HEK293 (cell line): ENCODE results near the gene GART.

ENCODE experiments used
- CTCF ChIA-PET: fragments of 350-600 bp; formaldehyde crosslinking; extraction: SDS; loops from one replicate; lab custom pipeline; 2021; ENCODE audit warnings: antibody characterized with exemption; lab: Yijun Ruan, JAX
- POLR2A ChIA-PET: fragments of 300-600 bp; formaldehyde crosslinking; extraction: SDS; loops from one replicate; lab custom pipeline; 2020; ENCODE audit warnings: antibody characterized with exemption, inconsistent platforms; lab: Yijun Ruan, JAX
- H3K27ac ChIP-seq: fragments of 200-500 bp; sonication (Bioruptor generic); 2 replicates; pipeline ENCODE4 v1.5.1; 2014; ENCODE audit warnings: low read depth, low read length, control low read depth, inconsistent platforms; ENCODE audit errors: extremely low read depth
- H3K36me3 ChIP-seq, 2 experiments: fragments of 200-500 bp in 1 of 2; sonication (Bioruptor generic) in 1 of 2; 1 replicate in 1 of 2; 2 replicates in 1 of 2; pipeline ENCODE4 v1.5.1; 2014 to 2017; ENCODE audit warnings: inconsistent platforms in 2 of 2, low read length in 2 of 2; ENCODE audit not compliant: control insufficient read depth in 2 of 2, insufficient read depth in 1 of 2
- H3K4me1 ChIP-seq: fragments of 200-500 bp; sonication (Bioruptor generic); 2 replicates; pipeline ENCODE4 v1.5.1; 2014; ENCODE audit warnings: mild to moderate bottlenecking, low read length, inconsistent platforms; ENCODE audit not compliant: control insufficient read depth, insufficient read depth
- H3K4me3 ChIP-seq: 2 replicates; pipeline ENCODE4 v1.5.1; 2011; ENCODE audit warnings: low read depth, mild to moderate bottlenecking, control low read depth, low read length, moderate library complexity
- H3K9me3 ChIP-seq: fragments of 200-500 bp; sonication (Bioruptor generic); 2 replicates; pipeline ENCODE4 v1.5.1; 2014; ENCODE audit warnings: low read depth, low read length, inconsistent platforms; ENCODE audit not compliant: control insufficient read depth, insufficient read depth
- KLF16 ChIP-seq: fragments of 450-650 bp; formaldehyde crosslinking; IDR thresholded peaks from 2 replicates; pipeline ENCODE4 v1.5.1; 2017; ENCODE audit warnings: missing biosample characterization, missing genetic modification characterization
- MYNN ChIP-seq: fragments of 450-650 bp; formaldehyde crosslinking; IDR thresholded peaks from 2 replicates; pipeline ENCODE4 v1.5.1; 2016; ENCODE audit warnings: missing biosample characterization, missing genetic modification characterization, borderline replicate concordance
- OSR2 ChIP-seq: fragments of 450-650 bp; formaldehyde crosslinking; IDR thresholded peaks from 2 replicates; pipeline ENCODE4 v1.5.1; 2016; ENCODE audit warnings: missing biosample characterization, missing genetic modification characterization
- PRDM6 ChIP-seq: fragments of 450-650 bp; formaldehyde crosslinking; IDR thresholded peaks from 2 replicates; pipeline ENCODE4 v1.5.1; 2017; ENCODE audit warnings: missing biosample characterization, missing genetic modification characterization
- SP2 ChIP-seq: fragments of 450-650 bp; formaldehyde crosslinking; IDR thresholded peaks from 2 replicates; pipeline ENCODE4 v1.5.1; 2016; ENCODE audit warnings: missing biosample characterization, missing genetic modification characterization
- WT1 ChIP-seq: fragments of 450-650 bp; formaldehyde crosslinking; IDR thresholded peaks from 2 replicates; pipeline ENCODE4 v1.5.1; 2016; ENCODE audit warnings: missing biosample characterization, missing genetic modification characterization
- ZBTB20 ChIP-seq: fragments of 450-650 bp; formaldehyde crosslinking; IDR thresholded peaks from 2 replicates; pipeline ENCODE4 v1.5.1; 2016; ENCODE audit warnings: missing biosample characterization, missing genetic modification characterization
- ZFP37 ChIP-seq: fragments of 450-650 bp; formaldehyde crosslinking; IDR thresholded peaks from 2 replicates; pipeline ENCODE4 v1.5.1; 2016; ENCODE audit warnings: missing biosample characterization, missing genetic modification characterization
- ZNF112 ChIP-seq: fragments of 450-650 bp; formaldehyde crosslinking; IDR thresholded peaks from 2 replicates; pipeline ENCODE4 v1.5.0; 2017; ENCODE audit warnings: missing biosample characterization, missing genetic modification characterization
- ZNF157 ChIP-seq: fragments of 450-650 bp; formaldehyde crosslinking; IDR thresholded peaks from 2 replicates; pipeline ENCODE4 v1.5.1; 2016; ENCODE audit warnings: missing biosample characterization, missing genetic modification characterization
- ZNF18 ChIP-seq: fragments of 450-650 bp; formaldehyde crosslinking; IDR thresholded peaks from 2 replicates; pipeline ENCODE4 v1.5.1; 2016; ENCODE audit warnings: missing biosample characterization, missing genetic modification characterization
- ZNF280C ChIP-seq: fragments of 450-650 bp; formaldehyde crosslinking; IDR thresholded peaks from 2 replicates; pipeline ENCODE4 v1.5.1; 2016; ENCODE audit warnings: missing biosample characterization, missing genetic modification characterization
- ZNF513 ChIP-seq: fragments of 450-650 bp; IDR thresholded peaks from 2 replicates; pipeline ENCODE4 v1.5.1; 2018; ENCODE audit warnings: missing biosample characterization, missing genetic modification characterization
- ZNF518A ChIP-seq: fragments of 450-650 bp; formaldehyde crosslinking; conservative IDR thresholded peaks from 2 replicates; pipeline ENCODE4 v1.5.1; 2016; ENCODE audit warnings: low read depth, missing biosample characterization, missing genetic modification characterization
- ZNF600 ChIP-seq: fragments of 450-650 bp; formaldehyde crosslinking; IDR thresholded peaks from 2 replicates; pipeline ENCODE4 v1.5.1; 2016; ENCODE audit warnings: missing biosample characterization, missing genetic modification characterization
- ZNF629 ChIP-seq: fragments of 450-650 bp; formaldehyde crosslinking; IDR thresholded peaks from 2 replicates; pipeline ENCODE4 v1.5.1; 2017; ENCODE audit warnings: missing biosample characterization, missing genetic modification characterization
- ZNF670 ChIP-seq: fragments of 450-650 bp; formaldehyde crosslinking; IDR thresholded peaks from 2 replicates; pipeline ENCODE4 v1.5.1; 2016; ENCODE audit warnings: missing biosample characterization, missing genetic modification characterization, low read depth
- ZNF692 ChIP-seq: fragments of 450-650 bp; formaldehyde crosslinking; IDR thresholded peaks from 2 replicates; pipeline ENCODE4 v1.5.1; 2016; ENCODE audit warnings: missing biosample characterization, missing genetic modification characterization
- ZSCAN18 ChIP-seq: fragments of 450-650 bp; formaldehyde crosslinking; IDR thresholded peaks from 2 replicates; pipeline ENCODE4 v1.5.1; 2016; ENCODE audit warnings: missing biosample characterization, missing genetic modification characterization

The GART gene

GRCh38 chr21:33567914-33568313, 26.0 kb upstream of the GART start (continued):
- TF ChIP-seq ZNF518A, result no peak
- no peak for TF ChIP-seq MYNN (tag by site-specific recombination)
- no peak for TF ChIP-seq KLF16 (tag by site-specific recombination)
- no peak for TF ChIP-seq ZNF670 (tag by site-specific recombination)
- peak; percentile 81 for TF ChIP-seq PRDM6
- TF ChIP-seq ZNF112 (tag by site-specific recombination), result no peak
- TF ChIP-seq ZNF280C, result no peak
- no peak for TF ChIP-seq ZNF157 (tag by site-specific recombination)
- TF ChIP-seq SP2, result no peak
- TF ChIP-seq ZNF513 (tag by site-specific recombination), result no peak

- Histone ChIP-seq H3K4me1 (no peaks in the 10 kb centered on the region), H3K27ac (no peak overlapping the region), H3K36me3 (peaks cover 61 to 76% of the 10 kb centered on the region in 2 experiments), H3K9me3 (no peaks in the 10 kb centered on the region), H3K4me3 (no peak overlapping the region)
- TF ChIP-seq ZNF600 (tag by site-specific recombination) (0 out of 2 replicates have a peak, but pooled peaks have one; percentile 34), OSR2 (tag by site-specific recombination) (no peak)
- POLR2A ChIA-PET, result interaction anchor here (0.6 to 1.6 kb wide), 3 partner anchors 8 to 98 kb away, joined by 4 to 5 read pairs (median 5); partner anchors contain the start of gene DONSON
- CTCF ChIA-PET, result no interaction called here
These were observed 24.6 kb upstream of the GART start for GRCh38 chr21:33566514-33566913.

- Histone ChIP-seq H3K36me3 (peaks cover 66 to 78% of the 10 kb centered on the region in 2 experiments), H3K4me3 (no peak overlapping the region), H3K9me3 (no peaks in the 10 kb centered on the region), H3K27ac (no peak overlapping the region), H3K4me1 (no peaks in the 10 kb centered on the region)
- CTCF ChIA-PET, result interaction anchor here (1.0 to 1.2 kb wide), 2 partner anchors 11 to 339 kb away, joined by 3 read pairs; no protein-coding TSS in a partner anchor
- POLR2A ChIA-PET, result no interaction called here
- TF ChIP-seq ZNF18 (tag by site-specific recombination) (no peak), ZNF692 (tag by site-specific recombination) (no peak), ZBTB20 (tag by site-specific recombination) (no peak), WT1 (tag by site-specific recombination) (no peak), ZSCAN18 (tag by site-specific recombination) (no peak), ZNF629 (tag by site-specific recombination) (no peak), ZFP37 (tag by site-specific recombination) (no peak)
These were observed 20.5 kb upstream of the GART start for GRCh38 chr21:33562389-33562788.
